ENCODE data around the gene HCFC1R1. TPM values are rescaled to one million over a fixed set of nuclear protein-coding genes. Genes with fewer than 3 reads are reported as not detected.

HCFC1R1 gene
- total RNA-seq, 1 donor from 2014 or later: 117 TPM

DNA sequence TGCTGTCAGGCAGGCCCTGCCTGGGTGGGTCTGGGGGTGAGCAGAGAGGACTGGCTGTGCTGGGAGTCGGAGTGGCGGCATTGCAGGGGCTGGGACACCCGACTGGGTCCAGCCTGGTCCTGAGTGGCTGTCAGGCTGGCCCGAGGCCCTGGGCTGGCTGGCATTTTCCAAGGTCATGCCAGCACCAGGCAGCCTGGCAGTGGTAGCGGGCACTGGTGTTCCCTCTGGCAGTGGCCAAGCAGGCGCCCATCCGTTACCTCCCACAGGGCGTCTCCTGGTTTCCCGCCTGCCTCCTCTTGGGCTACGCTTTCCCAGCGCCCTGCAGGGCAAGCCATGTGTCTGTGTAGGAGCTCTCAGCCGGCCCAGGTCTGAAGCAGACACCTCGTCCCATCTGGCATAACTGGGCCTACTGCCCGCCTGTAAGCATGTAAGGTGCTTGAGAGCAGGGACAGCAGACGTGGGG lies 37.8 kb downstream of the HCFC1R1 start:
- Mint-ChIP-seq H3K4me1 (ENCODE audit: low read depth, unreplicated experiment) (peaks cover 5% of the 10 kb centered on the region), H3K4me3 (ENCODE audit: unreplicated experiment) (no peak overlapping the region), H3K27me3 (ENCODE audit: unreplicated experiment) (peaks cover 6% of the 10 kb centered on the region), H3K36me3 (ENCODE audit: unreplicated experiment) (no peaks in the 10 kb centered on the region), H3K9me3 (ENCODE audit: unreplicated experiment) (peaks cover 3% of the 10 kb centered on the region), H3K27ac (ENCODE audit: unreplicated experiment) (no peak overlapping the region)
- no peak for DNase-seq
- TF ChIP-seq, protein P1, sequence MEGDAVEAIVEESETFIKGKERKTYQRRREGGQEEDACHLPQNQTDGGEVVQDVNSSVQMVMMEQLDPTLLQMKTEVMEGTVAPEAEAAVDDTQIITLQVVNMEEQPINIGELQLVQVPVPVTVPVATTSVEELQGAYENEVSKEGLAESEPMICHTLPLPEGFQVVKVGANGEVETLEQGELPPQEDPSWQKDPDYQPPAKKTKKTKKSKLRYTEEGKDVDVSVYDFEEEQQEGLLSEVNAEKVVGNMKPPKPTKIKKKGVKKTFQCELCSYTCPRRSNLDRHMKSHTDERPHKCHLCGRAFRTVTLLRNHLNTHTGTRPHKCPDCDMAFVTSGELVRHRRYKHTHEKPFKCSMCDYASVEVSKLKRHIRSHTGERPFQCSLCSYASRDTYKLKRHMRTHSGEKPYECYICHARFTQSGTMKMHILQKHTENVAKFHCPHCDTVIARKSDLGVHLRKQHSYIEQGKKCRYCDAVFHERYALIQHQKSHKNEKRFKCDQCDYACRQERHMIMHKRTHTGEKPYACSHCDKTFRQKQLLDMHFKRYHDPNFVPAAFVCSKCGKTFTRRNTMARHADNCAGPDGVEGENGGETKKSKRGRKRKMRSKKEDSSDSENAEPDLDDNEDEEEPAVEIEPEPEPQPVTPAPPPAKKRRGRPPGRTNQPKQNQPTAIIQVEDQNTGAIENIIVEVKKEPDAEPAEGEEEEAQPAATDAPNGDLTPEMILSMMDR (IDR thresholded peaks at IDR 0.05; ENCODE audit: partially characterized antibody, unreplicated experiment): no peak

DNA sequence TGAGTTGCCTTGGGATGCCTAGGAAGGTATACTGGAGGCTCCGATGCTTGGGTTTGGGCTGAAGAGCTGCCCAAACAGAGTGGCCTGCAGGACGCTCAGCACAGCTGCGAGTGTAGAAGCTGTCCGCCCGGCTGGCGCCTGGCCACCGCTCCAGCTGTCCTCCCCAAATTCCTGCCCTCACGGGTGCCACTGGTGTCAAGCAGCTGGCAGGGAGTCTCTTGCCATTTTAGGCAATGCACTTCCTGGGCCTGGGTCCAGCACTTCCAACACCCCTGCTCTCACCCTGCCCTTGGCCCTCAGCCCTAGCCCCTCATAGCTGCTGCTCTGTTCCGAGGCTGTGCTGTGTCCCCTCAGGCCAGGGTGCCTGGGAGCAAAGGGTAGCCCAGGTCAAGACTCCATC lies 38.3 kb downstream of the HCFC1R1 start:
- H3K9me3 Mint-ChIP-seq (ENCODE audit: unreplicated experiment): peaks cover 3% of the 10 kb centered on the region
- no peak for DNase-seq

DNA sequence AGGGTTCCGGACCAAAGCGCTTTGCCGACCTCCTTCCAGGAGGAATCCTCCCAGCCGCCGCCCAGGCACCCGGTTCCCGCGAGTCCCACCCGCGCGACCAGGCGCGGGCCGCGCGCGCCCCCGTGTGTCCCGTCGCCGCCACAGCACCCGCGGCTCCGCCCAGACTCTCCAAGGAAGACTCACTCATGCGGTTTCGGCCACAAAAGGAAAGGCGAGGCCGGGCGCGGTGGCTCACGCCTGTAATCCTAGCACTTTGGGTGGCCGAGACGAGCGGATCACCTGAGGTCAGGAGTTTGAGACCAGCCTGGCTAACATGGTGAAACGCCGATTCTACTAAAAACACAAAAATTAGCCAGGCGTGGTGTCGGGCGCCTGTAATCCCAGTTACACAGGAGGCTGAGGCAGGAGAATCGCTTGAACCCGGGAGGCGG lies 40.0 kb downstream of the HCFC1R1 start:
- DNase-seq: peak; percentile 91
- H3K27ac Mint-ChIP-seq (ENCODE audit: unreplicated experiment): no peak overlapping the region
- H3K4me1 Mint-ChIP-seq (ENCODE audit: low read depth, unreplicated experiment): peaks cover 5% of the 10 kb centered on the region

More for the DNA sequence above, 38.3 kb downstream of the HCFC1R1 start:
- Mint-ChIP-seq H3K4me1 (ENCODE audit: low read depth, unreplicated experiment) (peaks cover 5% of the 10 kb centered on the region), H3K27me3 (ENCODE audit: unreplicated experiment) (peaks cover 6% of the 10 kb centered on the region), H3K4me3 (ENCODE audit: unreplicated experiment) (no peak overlapping the region), H3K36me3 (ENCODE audit: unreplicated experiment) (no peaks in the 10 kb centered on the region), H3K27ac (ENCODE audit: unreplicated experiment) (no peak overlapping the region)
- TF ChIP-seq, protein P1 (IDR thresholded peaks at IDR 0.05; ENCODE audit: partially characterized antibody, unreplicated experiment): no peak

DNA sequence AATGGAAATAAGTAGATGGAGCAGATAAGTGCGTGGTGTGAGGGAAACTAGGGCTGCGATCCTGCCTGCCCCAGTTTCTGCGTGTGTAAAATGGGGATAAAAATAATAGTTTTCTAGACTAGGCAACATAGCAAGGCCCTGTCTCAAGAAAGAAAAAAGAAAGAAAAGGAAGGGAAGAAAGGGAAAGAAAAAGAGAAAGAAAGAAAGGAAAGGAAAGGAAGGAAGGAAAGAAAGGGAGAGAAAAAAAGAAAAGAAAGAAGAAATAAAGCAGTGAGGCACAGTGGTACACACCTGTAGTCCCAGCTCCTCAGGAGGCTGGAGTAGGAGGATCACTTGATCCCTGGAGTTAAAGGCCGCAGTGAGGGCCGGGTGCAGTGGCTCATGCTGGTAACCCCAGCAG lies 41.3 kb downstream of the HCFC1R1 start:
- Mint-ChIP-seq H3K9me3 (ENCODE audit: unreplicated experiment) (peaks cover 3% of the 10 kb centered on the region), H3K27me3 (ENCODE audit: unreplicated experiment) (peaks cover 6% of the 10 kb centered on the region), H3K4me3 (ENCODE audit: unreplicated experiment) (no peak overlapping the region), H3K4me1 (ENCODE audit: low read depth, unreplicated experiment) (peaks cover 5% of the 10 kb centered on the region), H3K27ac (ENCODE audit: unreplicated experiment) (no peak overlapping the region), H3K36me3 (ENCODE audit: unreplicated experiment) (no peaks in the 10 kb centered on the region)
- TF ChIP-seq, protein P1 (IDR thresholded peaks at IDR 0.05; ENCODE audit: partially characterized antibody, unreplicated experiment): no peak
- no peak for DNase-seq

More for the DNA sequence above, 40.0 kb downstream of the HCFC1R1 start:
- no peak overlapping the region for H3K4me3 Mint-ChIP-seq (ENCODE audit: unreplicated experiment)
- H3K9me3 Mint-ChIP-seq (ENCODE audit: unreplicated experiment): peaks cover 3% of the 10 kb centered on the region
- peaks cover 6% of the 10 kb centered on the region for H3K27me3 Mint-ChIP-seq (ENCODE audit: unreplicated experiment)
- TF ChIP-seq, protein P1 (IDR thresholded peaks at IDR 0.05; ENCODE audit: partially characterized antibody, unreplicated experiment): peak; percentile 93
- no peaks in the 10 kb centered on the region for H3K36me3 Mint-ChIP-seq (ENCODE audit: unreplicated experiment)

DNA sequence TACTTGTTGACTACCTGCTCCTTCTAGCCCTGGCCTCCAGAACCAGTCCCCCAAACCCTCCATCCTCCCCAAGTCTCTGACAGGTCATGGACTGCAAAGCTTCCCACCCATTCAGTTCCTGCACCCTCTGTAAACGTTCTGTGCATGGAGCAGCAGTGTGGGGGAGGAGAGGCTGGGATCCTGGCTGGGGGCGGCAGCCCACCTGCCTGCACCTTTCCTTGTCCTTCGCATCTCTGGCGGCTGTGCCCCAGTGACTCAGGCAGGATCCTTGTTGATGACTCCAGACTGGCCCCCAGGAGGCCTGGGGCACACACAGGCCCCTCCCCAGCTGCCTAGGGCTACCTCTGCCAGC lies 41.9 kb downstream of the HCFC1R1 start:
- Mint-ChIP-seq H3K9me3 (ENCODE audit: unreplicated experiment) (peaks cover 3% of the 10 kb centered on the region), H3K36me3 (ENCODE audit: unreplicated experiment) (no peaks in the 10 kb centered on the region), H3K4me1 (ENCODE audit: low read depth, unreplicated experiment) (peaks cover 5% of the 10 kb centered on the region), H3K27me3 (ENCODE audit: unreplicated experiment) (peaks cover 6% of the 10 kb centered on the region), H3K27ac (ENCODE audit: unreplicated experiment) (peak overlapping the region; percentile 54), H3K4me3 (ENCODE audit: unreplicated experiment) (peak overlapping the region; percentile 68)
- TF ChIP-seq, protein P1 (IDR thresholded peaks at IDR 0.05; ENCODE audit: partially characterized antibody, unreplicated experiment): no peak
- DNase-seq: no peak
